Endometrium (tissue), 2 donors: ENCODE measurements around the gene AACS.
"Not testable (repeated sequence)": the region's sequence is repeated elsewhere in the genome, so short reads cannot be mapped to it uniquely, and the experiment has no call there.

Experiments
- FAIRE-seq: peaks from 2 replicates; lab custom pipeline; 2012; peaks lifted over from hg19 to GRCh38; lab: Jason Lieb, UNC
- donor health status: control.
- donor health status: control.

The AACS gene

GRCh38 chr12:125092108-125092871 is 27.1 kb downstream of the AACS start:
- FAIRE-seq: no peak

GRCh38 chr12:125092872-125093680 is 27.8 kb downstream of the AACS start:
- FAIRE-seq: no peak

- no peak for FAIRE-seq
Measured at GRCh38 chr12:125093681-125094330, 28.6 kb downstream of the AACS start.

GRCh38 chr12:125096894-125097293 is 31.7 kb downstream of the AACS start:
- FAIRE-seq: no peak

- no peak for FAIRE-seq
Measured at GRCh38 chr12:125097427-125097826, 32.2 kb downstream of the AACS start.

- no peak for FAIRE-seq
Measured at GRCh38 chr12:125098676-125099408, 33.6 kb downstream of the AACS start.

- FAIRE-seq: no peak
Measured at GRCh38 chr12:125099409-125099782, 34.2 kb downstream of the AACS start.

- FAIRE-seq: no peak
Measured at GRCh38 chr12:125100551-125101434, 35.6 kb downstream of the AACS start.

GRCh38 chr12:125104982-125105381 is 39.7 kb downstream of the AACS start:
- no peak for FAIRE-seq

GRCh38 chr12:125105600-125105999 is 40.4 kb downstream of the AACS start:
- no peak for FAIRE-seq

- FAIRE-seq: no peak
Measured at GRCh38 chr12:125110641-125111360, 45.6 kb downstream of the AACS start.

- no peak for FAIRE-seq
Measured at GRCh38 chr12:125111403-125111802, 46.2 kb downstream of the AACS start.

- not testable (repeated sequence) for FAIRE-seq
Measured at GRCh38 chr12:125112614-125113013, 47.4 kb downstream of the AACS start.

- no peak for FAIRE-seq
Measured at GRCh38 chr12:125113263-125113662, 48.0 kb downstream of the AACS start.

GRCh38 chr12:125113789-125114188 is 48.6 kb downstream of the AACS start:
- no peak for FAIRE-seq

- no peak for FAIRE-seq
Measured at GRCh38 chr12:125114365-125115141, 49.3 kb downstream of the AACS start.

GRCh38 chr12:125120566-125120965 is 55.3 kb downstream of the AACS start:
- no peak for FAIRE-seq

- no peak for FAIRE-seq
Measured at GRCh38 chr12:125121106-125121505, 55.9 kb downstream of the AACS start.

- no peak for FAIRE-seq
Measured at GRCh38 chr12:125122668-125123067, 57.4 kb downstream of the AACS start.
